HG03432 (cell line): ENCODE results near the gene NIPBL.
"Not testable (repeated sequence)": the region's sequence is repeated elsewhere in the genome, so short reads cannot be mapped to it uniquely, and the experiment has no call there.

Source experiments
- ATAC-seq: cut with Tn5 transposase; IDR thresholded peaks from one replicate; pipeline ENCODE4 v1.9.1; 2021; ENCODE audit warnings: mild to moderate bottlenecking, moderate library complexity; ENCODE audit not compliant: unreplicated experiment

Gene NIPBL

DNA sequence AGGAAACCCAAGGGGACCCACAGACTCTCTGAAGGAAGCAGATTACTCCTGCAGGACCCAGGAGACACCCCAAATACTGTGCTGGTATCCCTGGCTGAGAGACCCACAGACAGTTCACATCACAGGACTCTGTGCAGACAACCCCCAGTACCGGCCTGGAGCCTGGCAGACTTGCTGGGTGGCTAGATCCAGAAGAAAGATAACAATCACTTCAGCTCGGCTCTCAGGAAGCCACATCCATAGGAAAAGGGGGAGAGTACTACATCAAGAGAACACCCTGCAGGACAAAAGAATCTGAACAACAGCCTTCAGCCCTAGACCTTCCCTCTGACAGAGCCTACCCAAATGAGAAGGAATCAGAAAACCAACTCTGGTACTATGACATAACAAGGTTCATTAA is 206.4 kb downstream of the NIPBL start:
- ATAC-seq, result not testable (repeated sequence)

DNA sequence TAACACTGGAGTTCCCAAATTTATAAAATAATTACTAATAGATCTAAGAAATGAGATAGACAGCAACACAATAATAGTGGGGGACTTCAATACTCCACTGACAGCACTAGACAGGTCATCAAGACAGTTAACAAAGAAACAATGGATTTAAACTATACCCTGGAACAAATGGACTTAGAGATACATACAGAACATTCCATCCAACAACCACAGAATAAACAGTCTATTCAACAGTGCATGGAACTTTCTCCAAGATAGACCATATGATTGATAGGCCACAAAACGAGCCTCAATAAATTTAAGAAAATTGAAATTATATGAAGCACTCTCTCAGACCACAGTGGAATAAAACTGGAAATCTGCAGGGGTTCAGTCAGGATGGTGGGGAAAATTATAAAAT is 209.5 kb downstream of the NIPBL start:
- ATAC-seq, result not testable (repeated sequence)

DNA sequence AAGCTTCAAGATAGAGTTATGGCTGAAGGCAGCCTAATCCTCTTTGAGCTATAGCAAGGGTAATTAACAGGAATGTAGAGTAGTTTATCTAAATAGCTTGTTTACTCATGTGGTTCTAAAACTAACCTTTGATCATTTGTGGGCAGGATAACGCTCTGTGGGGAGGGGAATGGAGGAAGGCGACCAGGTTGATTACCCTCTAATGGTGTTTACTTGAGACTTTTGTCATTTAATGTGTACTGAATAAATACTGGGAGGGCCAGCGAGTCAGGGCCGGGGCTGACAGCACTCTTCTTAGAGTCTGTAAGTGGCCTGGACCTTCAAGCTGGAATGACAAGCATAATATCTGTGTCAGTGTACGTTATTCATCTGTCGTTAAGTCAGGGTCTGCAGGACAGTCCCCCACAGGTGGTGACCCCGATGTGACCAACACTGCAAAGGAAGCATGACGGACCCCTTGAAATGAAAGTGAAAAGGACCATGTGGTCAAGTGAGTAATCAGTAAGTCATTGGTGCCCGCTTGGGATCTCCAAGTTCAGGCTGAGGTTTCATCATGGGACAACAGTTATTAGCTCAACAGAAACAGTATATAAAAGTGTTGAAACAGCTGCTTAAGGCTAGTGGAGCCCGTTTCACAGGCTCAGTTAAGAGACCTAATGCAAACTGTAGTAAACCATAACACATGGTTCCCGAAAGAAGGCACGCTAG is 210.1 kb downstream of the NIPBL start:
- no peak for ATAC-seq

DNA sequence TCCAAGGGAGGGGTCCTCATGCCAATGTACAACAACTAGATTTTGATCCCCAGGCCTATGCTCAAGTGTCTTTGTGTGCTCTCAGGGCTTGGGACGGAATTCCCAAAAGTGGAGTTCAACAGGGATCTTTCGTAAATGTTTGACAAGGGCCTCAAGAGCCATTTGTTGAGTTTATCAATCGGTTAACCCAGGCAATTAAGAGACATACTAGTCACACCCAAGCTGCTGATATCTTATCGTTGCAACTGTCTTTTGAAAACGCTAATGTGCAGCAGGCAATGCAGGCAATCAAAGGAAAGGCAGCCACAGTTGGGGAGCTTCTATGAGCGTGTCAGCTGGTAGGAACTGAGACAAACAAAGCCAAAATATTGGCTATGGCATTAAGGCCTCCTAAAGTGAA is 211.4 kb downstream of the NIPBL start:
- no peak for ATAC-seq

DNA sequence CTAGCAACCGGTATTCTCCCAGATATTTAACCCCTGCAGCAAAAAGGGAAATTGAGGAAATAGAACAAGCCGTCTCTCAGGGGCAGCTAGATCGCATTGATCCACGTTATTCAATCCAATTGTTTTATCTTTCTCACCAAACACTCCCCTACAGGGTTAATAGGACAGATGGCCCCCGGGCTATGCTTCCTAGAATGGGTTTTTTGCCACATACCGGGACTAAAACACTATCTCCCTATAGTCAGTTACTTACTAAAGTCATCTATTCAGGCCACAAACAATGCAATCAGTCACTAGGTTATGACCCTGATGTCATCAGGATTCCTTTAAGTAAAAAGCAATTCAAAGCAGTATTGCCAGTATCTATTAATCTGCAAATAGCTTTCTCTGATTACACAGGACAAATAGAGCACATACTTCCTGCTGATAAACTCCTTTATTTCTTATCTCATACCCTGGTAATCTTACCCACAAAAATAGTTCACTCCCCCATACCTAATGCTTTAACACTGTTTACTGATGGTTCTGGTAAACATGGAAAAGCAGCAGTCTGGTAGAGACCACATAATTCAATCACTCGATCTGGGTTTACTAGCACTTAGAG is 213.7 kb downstream of the NIPBL start:
- no peak for ATAC-seq

DNA sequence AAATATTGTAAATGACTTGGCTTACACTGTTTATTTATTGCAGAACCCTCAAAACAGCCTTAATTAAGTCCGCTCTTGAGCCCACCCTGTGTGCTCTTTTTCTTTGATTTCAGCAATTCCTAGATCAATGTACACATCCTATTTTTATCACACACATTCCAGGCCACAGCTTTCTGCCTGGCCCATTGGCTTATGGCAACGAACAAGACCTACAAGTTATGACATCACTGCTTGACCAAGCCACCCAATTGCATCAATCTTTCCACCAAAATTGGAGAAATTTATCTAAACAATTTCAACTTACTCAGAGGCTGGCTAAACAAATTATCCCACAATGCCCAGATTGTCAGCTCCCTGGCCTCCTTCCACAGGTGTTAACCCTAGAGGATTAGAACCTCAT is 214.2 kb downstream of the NIPBL start:
- no peak for ATAC-seq

DNA sequence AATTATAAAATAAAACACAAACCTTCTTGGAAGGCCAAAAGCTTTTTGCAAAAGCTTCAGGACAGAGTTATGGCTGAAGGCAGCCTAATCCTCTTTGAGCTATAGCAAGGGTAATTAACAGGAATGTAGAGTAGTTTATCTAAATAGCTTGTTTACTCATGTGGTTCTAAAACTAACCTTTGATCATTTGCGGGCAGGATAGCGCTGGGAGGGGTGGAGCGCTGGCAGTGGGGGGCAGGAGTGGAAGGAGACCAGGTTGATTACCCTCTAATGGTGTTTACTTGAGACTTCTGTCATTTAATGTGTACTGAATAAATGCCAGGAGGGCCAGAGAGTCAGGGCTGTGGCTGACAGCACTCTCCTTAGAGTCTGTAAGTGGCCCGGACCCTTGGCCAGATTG is 217.2 kb downstream of the NIPBL start:
- ATAC-seq, result not testable (repeated sequence)

DNA sequence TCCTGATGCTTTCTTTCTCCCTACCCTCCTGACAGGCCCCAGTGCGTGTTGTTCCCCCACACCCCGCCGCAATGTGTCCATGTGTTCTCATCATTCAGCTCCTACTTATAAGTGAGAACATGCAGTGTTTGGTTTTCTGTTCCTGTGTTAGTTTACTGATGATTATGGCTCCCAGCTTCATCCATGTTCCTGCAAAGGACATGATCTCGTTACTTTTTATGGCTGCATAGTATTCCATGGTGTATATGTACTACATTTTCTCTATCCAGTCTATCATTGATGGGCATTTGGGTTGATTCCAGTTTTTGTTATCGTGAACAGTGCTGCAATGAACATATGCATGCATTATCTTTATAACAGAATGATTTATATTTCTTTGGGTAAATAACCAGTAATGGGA is 222.7 kb downstream of the NIPBL start:
- ATAC-seq, result not testable (repeated sequence)

DNA sequence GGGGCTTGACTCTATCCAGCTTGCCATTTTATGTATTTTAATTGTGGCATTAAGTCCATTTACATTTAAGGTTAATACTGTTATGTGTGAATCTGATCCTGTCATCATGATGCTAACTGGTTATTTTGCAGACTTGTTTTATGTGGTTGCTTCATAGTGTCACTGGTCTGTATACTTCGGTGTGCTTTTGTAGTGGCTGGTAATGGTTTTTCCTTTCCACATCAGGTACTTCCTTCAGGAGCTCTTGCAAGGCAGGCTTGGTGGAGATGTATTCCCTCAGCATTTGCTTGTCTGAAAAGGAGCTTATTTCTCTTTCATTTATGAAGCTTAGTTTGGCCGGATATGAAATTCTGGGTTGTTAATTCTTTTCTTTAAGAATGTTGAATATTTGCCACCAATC is 226.7 kb downstream of the NIPBL start:
- no peak for ATAC-seq

DNA sequence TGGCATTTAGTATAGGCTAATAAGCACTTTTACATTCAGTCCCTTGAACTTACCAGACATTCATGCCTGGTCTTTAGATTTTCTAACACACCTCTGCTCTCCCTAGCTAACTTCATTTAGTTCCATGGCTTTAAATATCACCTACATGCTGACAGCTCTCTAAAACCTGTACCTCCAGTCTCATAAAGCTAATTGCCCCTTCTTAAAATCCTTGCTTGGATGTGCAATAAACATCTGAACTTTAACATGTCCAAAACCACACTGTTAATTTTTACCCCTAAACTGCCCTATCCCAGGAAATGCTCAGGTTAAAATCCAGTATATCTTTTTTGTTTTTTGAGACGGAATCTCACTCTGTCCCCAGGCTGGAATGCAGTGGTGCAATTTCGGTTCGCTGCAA is 232.8 kb downstream of the NIPBL start:
- ATAC-seq, result no peak

DNA sequence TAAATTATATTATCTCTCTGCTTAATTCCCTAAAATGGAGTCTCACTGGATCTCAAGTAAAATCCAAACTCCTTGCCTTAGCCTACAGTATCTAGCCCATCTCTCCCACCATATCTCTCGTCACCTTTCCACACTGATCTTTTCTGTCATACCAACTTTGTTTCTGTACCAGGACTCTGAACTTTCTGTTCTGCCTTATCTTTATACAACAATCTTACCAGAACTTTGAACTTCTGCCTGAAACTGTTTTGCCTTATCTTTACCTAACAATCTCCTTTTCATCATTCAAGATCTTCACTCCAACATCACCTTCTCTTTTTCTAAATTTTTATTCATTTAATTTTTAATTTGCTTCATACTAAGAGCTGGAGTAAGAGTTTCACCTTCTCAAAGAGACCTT is 233.6 kb downstream of the NIPBL start:
- ATAC-seq, result no peak

DNA sequence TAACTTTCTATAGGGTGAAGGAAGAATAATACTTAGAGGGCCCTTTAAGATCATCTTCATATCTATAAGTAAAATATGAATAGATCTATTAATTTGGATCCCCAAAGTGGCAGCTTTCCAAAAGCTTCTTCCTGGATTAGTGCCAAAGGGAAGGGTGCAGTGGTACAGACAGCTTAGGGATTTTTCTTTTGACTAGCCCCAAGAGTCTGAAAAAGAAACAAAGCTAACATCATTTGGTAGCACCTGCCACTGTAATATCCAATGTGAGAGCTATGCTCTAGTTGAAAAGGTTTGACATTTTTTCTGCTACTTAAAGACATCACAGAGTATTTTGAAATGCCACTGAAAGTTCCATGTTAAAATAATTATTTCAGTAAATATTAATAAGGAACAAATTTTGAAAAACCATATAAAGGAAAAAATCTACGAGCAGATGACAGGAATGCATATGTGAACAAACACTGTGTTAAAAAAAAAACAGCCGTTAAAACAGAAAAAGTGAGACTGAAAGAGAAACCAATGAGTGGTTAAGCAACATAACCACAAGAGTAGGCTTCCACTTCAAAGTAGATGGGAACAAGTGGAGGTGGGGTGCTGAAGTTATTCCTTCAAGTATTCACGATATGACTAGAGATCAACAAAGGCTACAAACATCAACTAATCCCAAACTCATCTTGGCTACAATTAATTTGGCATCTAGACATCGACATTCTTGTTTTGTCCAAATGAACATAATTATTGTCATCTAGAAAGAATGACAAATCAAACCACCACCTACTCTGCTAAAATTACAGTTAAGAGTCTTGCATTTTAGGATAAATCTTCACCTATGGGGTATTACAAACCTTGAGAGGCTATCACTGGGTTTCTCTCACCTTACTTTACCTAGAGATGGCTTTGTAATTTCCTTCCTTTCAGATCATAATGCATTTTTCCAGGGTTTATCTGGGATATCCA is 235.1 kb downstream of the NIPBL start:
- peak; percentile 93 for ATAC-seq

DNA sequence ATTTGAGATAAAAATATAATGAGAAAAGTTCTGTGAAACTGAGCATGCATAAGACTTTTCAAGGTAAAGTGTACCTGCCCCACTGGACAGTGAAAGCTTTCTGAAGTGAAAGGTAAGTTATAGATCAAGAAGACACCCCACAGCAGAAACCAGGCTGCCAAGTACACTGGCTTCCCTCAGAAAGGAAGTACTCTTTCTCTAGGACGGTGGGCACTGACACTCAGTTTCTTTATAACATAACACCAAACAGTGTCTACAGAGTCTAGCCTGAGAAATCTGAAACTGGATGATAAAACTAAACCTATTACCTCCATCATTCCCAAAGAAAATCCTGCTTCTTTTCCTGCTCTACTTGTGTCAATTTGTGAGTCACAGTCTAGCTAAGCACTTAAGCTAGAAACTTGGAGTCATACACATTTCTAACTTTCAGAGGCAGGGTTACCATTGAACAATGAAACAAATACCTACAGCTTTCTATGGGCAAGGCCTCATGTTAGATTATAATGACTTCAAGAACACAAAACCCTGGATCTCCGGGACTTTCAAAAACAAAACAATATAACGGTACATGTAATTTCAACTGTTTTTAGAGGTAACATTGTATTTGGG is 235.9 kb downstream of the NIPBL start:
- ATAC-seq, result peak; percentile 35
